SU-DHL-6 (cell line): Measurements from ENCODE around the gene ZC3H18.

Experiments
- H2AFZ ChIP-seq: fragments of 200-600 bp; sonication (generic); 2 replicates; pipeline ENCODE4 v1.6.1; 2014; ENCODE audit warnings: low read depth, mild to moderate bottlenecking, moderate library complexity, mixed read lengths, antibody characterized with exemption, low read length; ENCODE audit not compliant: severe bottlenecking
- H3F3A ChIP-seq: fragments of 200-600 bp; shearing (Covaris generic); 2 replicates; pipeline ENCODE4 v1.6.0; 2016; ENCODE audit warnings: antibody characterized with exemption, mild to moderate bottlenecking; ENCODE audit not compliant: insufficient read depth
- H3K27ac ChIP-seq: fragments of 200-600 bp; sonication (generic); 2 replicates; pipeline ENCODE4 v1.5.1; 2016; ENCODE audit warnings: low read depth, mild to moderate bottlenecking, low read length, moderate library complexity, mixed read lengths
- H3K27me3 ChIP-seq: fragments of 200-600 bp; sonication (generic), shearing (Covaris generic); 2 replicates; pipeline ENCODE4 v1.6.0; 2014; ENCODE audit warnings: mild to moderate bottlenecking, low read length
- H3K36me3 ChIP-seq: fragments of 200-600 bp; sonication (generic); 2 replicates; pipeline ENCODE4 v1.6.1; 2014; ENCODE audit warnings: mild to moderate bottlenecking, low read length, mixed read lengths
- H3K4me2 ChIP-seq: fragments of 300-600, 200-600 bp; shearing (Covaris generic), sonication (generic); 2 replicates; pipeline ENCODE4 v1.6.0; 2014; ENCODE audit warnings: low read length, low read depth, mild to moderate bottlenecking; ENCODE audit not compliant: poor library complexity, severe bottlenecking
- H3K4me3 ChIP-seq: fragments of 200-600 bp; sonication (generic); 2 replicates; pipeline ENCODE4 v1.5.1; 2014; ENCODE audit warnings: antibody characterized with exemption, low read length, mild to moderate bottlenecking, mixed read lengths; ENCODE audit not compliant: insufficient read depth, poor library complexity, severe bottlenecking
- H3K79me2 ChIP-seq: fragments of 200-600 bp; sonication (generic); 2 replicates; pipeline ENCODE4 v1.6.1; 2014; ENCODE audit warnings: mild to moderate bottlenecking, low read length, moderate library complexity; ENCODE audit not compliant: insufficient read depth
- H3K9ac ChIP-seq: fragments of 200-600 bp; sonication (generic); 2 replicates; pipeline ENCODE4 v1.7.0; 2014; ENCODE audit warnings: mild to moderate bottlenecking, low read length
- H3K9me2 ChIP-seq: fragments of 200-600 bp; sonication (generic); replicated peaks from 2 replicates; pipeline ENCODE4 v1.6.1; 2014; ENCODE audit warnings: low read length; ENCODE audit not compliant: insufficient read depth
- H3K9me3 ChIP-seq: fragments of 200-600 bp; sonication (generic); 2 replicates; pipeline ENCODE4 v1.6.1; 2014; ENCODE audit warnings: low read length, mixed read lengths; ENCODE audit not compliant: insufficient read depth
- H4K20me1 ChIP-seq: fragments of 200-600 bp; sonication (generic); 2 replicates; pipeline ENCODE4 v1.6.1; 2014; ENCODE audit warnings: low read depth, mild to moderate bottlenecking, antibody characterized with exemption, low read length, moderate library complexity, mixed read lengths
- CTCF ChIP-seq: fragments of 200-600 bp; sonication (generic); IDR thresholded peaks from one replicate; pipeline ENCODE4 v1.5.1; 2017; ENCODE audit warnings: antibody characterized with exemption, mild to moderate bottlenecking, low read length, moderate library complexity; ENCODE audit not compliant: insufficient read depth, poor library complexity, severe bottlenecking
- EZH2phosphoT487 ChIP-seq: fragments of 200-600 bp; sonication (generic), shearing (Covaris generic); conservative IDR thresholded peaks from 2 replicates; pipeline ENCODE4 v1.6.1; 2018; ENCODE audit warnings: mild to moderate bottlenecking, antibody characterized with exemption, low read length, moderate library complexity, mixed read lengths

ZC3H18 gene

GRCh38 chr16:88601313-88602036 is 31.3 kb downstream of the ZC3H18 start:
- Histone ChIP-seq H4K20me1 (no peaks in the 10 kb centered on the region), H3F3A (no peaks in the 10 kb centered on the region), H3K9me2 (no peaks in the 10 kb centered on the region), H3K9me3 (no peaks in the 10 kb centered on the region), H3K9ac (no peak overlapping the region), H3K27me3 (no peaks in the 10 kb centered on the region), H2AFZ (no peak overlapping the region), H3K36me3 (no peaks in the 10 kb centered on the region), H3K4me2 (no peak overlapping the region), H3K4me3 (no peak overlapping the region), H3K79me2 (peaks cover 5% of the 10 kb centered on the region; the same call in 1 of the 2 replicates), H3K27ac (no peak overlapping the region)
- no peak for TF ChIP-seq EZH2phosphoT487
- no peak for TF ChIP-seq CTCF

- no peaks in the 10 kb centered on the region for H4K20me1 ChIP-seq
- no peak overlapping the region for H3K4me3 ChIP-seq
Observed at GRCh38 chr16:88602091-88602490, 31.9 kb downstream of the ZC3H18 start.

GRCh38 chr16:88605186-88606147 is 35.3 kb downstream of the ZC3H18 start:
- Histone ChIP-seq H3K4me2 (no peak overlapping the region), H3K36me3 (peaks cover 5% of the 10 kb centered on the region; the same call in 1 of the 2 replicates), H4K20me1 (no peaks in the 10 kb centered on the region)

More at GRCh38 chr16:88602091-88602490, 31.9 kb downstream of the ZC3H18 start:
- no peak for TF ChIP-seq EZH2phosphoT487
- no peak for TF ChIP-seq CTCF
- H3K9me3 ChIP-seq, result no peaks in the 10 kb centered on the region
- peaks cover 5% of the 10 kb centered on the region; the same call in 1 of the 2 replicates for H3K79me2 ChIP-seq
- no peaks in the 10 kb centered on the region for H3K36me3 ChIP-seq
- H3K27me3 ChIP-seq, result no peaks in the 10 kb centered on the region
- no peak overlapping the region for H3K4me2 ChIP-seq
- H2AFZ ChIP-seq, result no peak overlapping the region
- no peak overlapping the region for H3K27ac ChIP-seq
- no peaks in the 10 kb centered on the region for H3K9me2 ChIP-seq
- no peak overlapping the region for H3K9ac ChIP-seq
- H3F3A ChIP-seq, result no peaks in the 10 kb centered on the region

More at GRCh38 chr16:88605186-88606147, 35.3 kb downstream of the ZC3H18 start:
- Histone ChIP-seq H3K27me3 (no peaks in the 10 kb centered on the region), H3K79me2 (0 out of 2 replicates have a peak, but pooled peaks cover 7% of the 10 kb centered on the region), H3K4me3 (no peak overlapping the region), H3F3A (no peaks in the 10 kb centered on the region), H2AFZ (no peak overlapping the region), H3K9me3 (no peaks in the 10 kb centered on the region), H3K9me2 (no peaks in the 10 kb centered on the region), H3K27ac (no peak overlapping the region), H3K9ac (no peak overlapping the region)
- no peak for TF ChIP-seq EZH2phosphoT487
- no peak for TF ChIP-seq CTCF
